Stimulated activated naive CD8-positive, alpha-beta T cell treated with anti-CD3 and anti-CD28 coated beads, Interleukin-15, Interleukin-2, amounts not matched to agents 100 ng/mL and 50 ng/mL, for 24 hours (primary cell): Measurements from ENCODE around the gene NUP160.
A peak's percentile ranks its signal among the peaks of the same experiment; 100 is the strongest.
"Not testable (repeated sequence)": the region's sequence is repeated elsewhere in the genome, so short reads cannot be mapped to it uniquely, and the experiment has no call there.

Experiments
- H3K27ac Mint-ChIP-seq: one replicate; pipeline ENCODE4 v1.8.0; 2021; ENCODE audit warnings: mild to moderate bottlenecking, mixed read lengths
- H3K27me3 Mint-ChIP-seq: one replicate; pipeline ENCODE4 v1.8.0; 2021; ENCODE audit warnings: mixed read lengths
- H3K36me3 Mint-ChIP-seq: one replicate; pipeline ENCODE4 v1.8.0; 2021; ENCODE audit warnings: low read depth, mixed read lengths
- H3K4me1 Mint-ChIP-seq: one replicate; pipeline ENCODE4 v1.8.0; 2021; ENCODE audit warnings: low read depth, mixed read lengths
- H3K4me3 Mint-ChIP-seq: one replicate; pipeline ENCODE4 v1.8.0; 2021; ENCODE audit warnings: mild to moderate bottlenecking, mixed read lengths
- H3K9me3 Mint-ChIP-seq: one replicate; pipeline ENCODE4 v1.8.0; 2021; ENCODE audit warnings: mixed read lengths

The NUP160 gene

GRCh38 chr11:47847892-47848699, at the start of gene NUP160:
Gene NUP160 (minus strand): TSS chr11:47848350. CDS start chr11:47848318, 32 bp downstream.
- Mint-ChIP-seq H3K27me3 (no peaks in the 10 kb centered on the region), H3K27ac (peak within 1 kb of the TSS; percentile 99), H3K4me3 (peak within 1 kb of the TSS; percentile 99), H3K36me3 (peaks cover 25% of the 10 kb centered on the region), H3K4me1 (peaks cover 62% of the 10 kb centered on the region), H3K9me3 (no peaks in the 10 kb centered on the region)

DNA sequence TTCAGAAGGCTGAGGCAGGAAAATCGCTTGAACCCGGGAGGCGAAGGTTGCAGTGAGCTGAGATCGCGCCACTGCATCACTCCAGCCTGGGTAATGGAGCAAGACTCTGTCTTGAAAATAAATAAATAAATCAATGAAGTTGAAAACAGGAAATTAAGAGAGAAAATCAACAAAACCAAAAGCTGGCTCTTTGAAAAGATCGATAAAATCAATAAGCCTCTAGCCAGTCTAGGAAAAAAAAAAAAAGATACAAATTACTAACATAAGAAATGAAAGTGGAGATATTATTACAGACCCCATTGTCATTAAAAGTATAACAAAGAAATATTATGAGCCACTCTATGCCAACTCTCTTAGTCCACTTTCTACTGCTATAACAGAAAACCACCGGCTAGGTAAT, 48.0 kb upstream of the NUP160 start:
- peaks cover 9% of the 10 kb centered on the region for H3K4me1 Mint-ChIP-seq
- no peaks in the 10 kb centered on the region for H3K36me3 Mint-ChIP-seq
- H3K4me3 Mint-ChIP-seq: no peak overlapping the region
- H3K9me3 Mint-ChIP-seq: no peaks in the 10 kb centered on the region
- no peaks in the 10 kb centered on the region for H3K27me3 Mint-ChIP-seq
- no peak overlapping the region for H3K27ac Mint-ChIP-seq

DNA sequence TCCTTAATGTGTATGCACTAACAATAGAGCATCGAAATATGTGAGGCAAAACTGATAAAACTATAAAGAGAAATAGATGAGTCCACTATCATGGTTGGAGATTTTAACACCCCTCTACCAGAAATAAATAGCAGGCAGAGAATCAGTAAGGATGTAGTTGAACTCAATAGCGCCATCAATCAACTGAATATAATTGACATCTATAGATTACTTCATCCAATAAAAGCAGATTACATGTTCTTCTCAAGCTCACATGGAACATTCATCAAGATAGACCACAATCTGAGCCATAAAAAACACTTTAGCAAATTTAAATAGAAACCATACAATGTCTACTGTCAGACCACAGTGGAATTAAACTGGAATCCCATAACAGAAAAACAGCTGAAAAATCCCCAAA, 46.9 kb upstream of the NUP160 start:
- no peaks in the 10 kb centered on the region for H3K9me3 Mint-ChIP-seq
- H3K4me3 Mint-ChIP-seq: no peak overlapping the region
- no peaks in the 10 kb centered on the region for H3K27me3 Mint-ChIP-seq
- H3K36me3 Mint-ChIP-seq: no peaks in the 10 kb centered on the region
- H3K4me1 Mint-ChIP-seq: peaks cover 10% of the 10 kb centered on the region
- H3K27ac Mint-ChIP-seq: no peak overlapping the region

DNA sequence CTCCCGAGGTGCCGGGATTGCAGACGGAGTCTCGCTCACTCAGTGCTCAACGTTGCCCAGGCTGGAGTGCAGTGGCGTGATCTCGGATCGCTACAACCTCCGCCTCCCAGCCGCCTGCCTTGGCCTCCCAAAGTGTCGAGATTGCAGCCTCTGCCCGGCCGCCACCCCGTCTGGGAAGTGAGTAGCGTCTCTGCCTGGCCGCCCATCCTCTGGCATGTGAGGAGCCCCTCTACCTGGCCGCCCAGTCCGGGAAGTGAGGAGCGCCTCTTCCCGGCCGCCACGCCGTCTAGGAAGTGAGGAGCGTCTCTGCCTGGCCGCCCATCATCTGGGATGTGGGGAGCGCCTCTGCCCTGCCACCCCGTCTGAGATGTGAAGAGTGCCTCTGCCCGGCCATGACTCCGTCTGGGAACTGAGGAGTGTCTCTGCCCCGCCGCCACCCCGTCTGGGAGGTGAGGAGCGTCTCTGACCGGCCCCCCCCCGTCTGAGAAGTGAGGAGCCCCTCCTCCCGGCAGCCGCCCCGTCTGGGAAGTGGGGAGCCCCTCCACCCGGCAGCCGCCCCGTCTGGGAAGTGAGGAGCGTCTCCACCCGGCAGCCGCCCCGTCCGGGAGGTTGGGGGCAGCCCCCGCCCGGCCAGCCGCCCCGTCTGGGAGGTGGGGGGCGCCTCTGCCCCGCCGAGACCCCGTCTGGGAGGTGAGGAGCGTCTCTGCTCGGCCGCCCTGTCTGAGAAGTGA, 44.6 kb upstream of the NUP160 start:
- H3K27me3 Mint-ChIP-seq, H3K36me3 Mint-ChIP-seq, H3K4me3 Mint-ChIP-seq, H3K9me3 Mint-ChIP-seq, H3K27ac Mint-ChIP-seq: not testable (repeated sequence)
- peaks cover 22% of the 10 kb centered on the region for H3K4me1 Mint-ChIP-seq

GRCh38 chr11:47891886-47892285, 43.7 kb upstream of the NUP160 start:
- Mint-ChIP-seq H3K27me3 (no peaks in the 10 kb centered on the region), H3K4me3 (no peak overlapping the region), H3K4me1 (peaks cover 24% of the 10 kb centered on the region), H3K27ac (no peak overlapping the region), H3K36me3 (no peaks in the 10 kb centered on the region), H3K9me3 (no peaks in the 10 kb centered on the region)

GRCh38 chr11:47889714-47890441, 41.7 kb upstream of the NUP160 start:
- no peak overlapping the region for H3K4me3 Mint-ChIP-seq
- no peaks in the 10 kb centered on the region for H3K36me3 Mint-ChIP-seq
- no peaks in the 10 kb centered on the region for H3K9me3 Mint-ChIP-seq
- no peaks in the 10 kb centered on the region for H3K27me3 Mint-ChIP-seq
- peaks cover 38% of the 10 kb centered on the region for H3K4me1 Mint-ChIP-seq
- H3K27ac Mint-ChIP-seq: no peak overlapping the region

DNA sequence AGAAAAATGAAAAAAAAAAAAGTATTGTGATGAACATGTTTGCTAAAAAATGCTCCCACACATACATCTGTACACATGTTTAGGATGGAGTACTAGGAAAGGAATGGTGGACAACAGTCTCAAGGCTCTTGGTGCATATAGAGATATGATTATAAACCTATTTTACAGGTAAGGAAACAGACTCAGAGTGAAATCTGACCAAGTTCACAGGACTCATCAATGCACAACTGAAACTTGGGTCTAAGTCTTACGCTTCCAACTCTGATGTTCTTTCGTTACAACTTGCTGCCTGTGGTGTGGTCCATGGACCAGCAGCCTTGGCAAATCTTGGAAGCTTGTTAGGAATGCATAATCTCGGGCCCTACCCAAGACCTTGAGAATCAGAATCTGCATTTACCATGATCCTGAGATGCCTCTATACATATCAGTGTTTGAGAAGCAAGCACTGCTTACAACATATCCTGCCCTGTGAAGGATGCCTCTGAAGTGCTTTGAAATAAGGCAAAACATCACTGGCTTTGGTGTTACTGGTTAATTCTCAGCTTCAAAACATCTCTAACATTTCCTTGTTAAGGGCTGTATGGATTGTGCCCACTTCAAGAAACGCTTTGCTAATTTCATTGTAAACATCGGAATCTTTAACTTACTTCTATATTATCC, 39.9 kb upstream of the NUP160 start:
- H3K36me3 Mint-ChIP-seq: no peaks in the 10 kb centered on the region
- H3K27ac Mint-ChIP-seq: no peak overlapping the region
- no peak overlapping the region for H3K4me3 Mint-ChIP-seq
- peaks cover 42% of the 10 kb centered on the region for H3K4me1 Mint-ChIP-seq
- no peaks in the 10 kb centered on the region for H3K9me3 Mint-ChIP-seq
- no peaks in the 10 kb centered on the region for H3K27me3 Mint-ChIP-seq

DNA sequence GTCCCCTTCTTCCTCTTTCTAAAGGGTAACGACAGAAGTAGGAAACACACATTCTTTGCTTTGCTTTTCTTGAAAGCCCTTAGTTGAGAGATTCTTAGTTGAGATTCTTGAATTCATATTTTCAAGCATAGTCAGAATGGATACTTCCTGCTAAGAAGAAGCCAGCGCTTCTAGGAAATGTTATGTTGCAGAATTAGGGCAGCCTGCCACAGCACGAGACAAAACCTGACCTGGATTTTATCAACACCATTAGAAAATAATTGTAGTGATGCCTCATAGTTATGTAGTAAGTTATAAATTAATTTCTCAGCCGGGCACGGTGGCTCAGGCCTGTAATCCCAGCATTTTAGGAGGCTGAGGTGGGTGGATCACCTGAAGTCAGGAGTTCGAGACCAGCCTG, 37.9 kb upstream of the NUP160 start:
- H3K36me3 Mint-ChIP-seq: no peaks in the 10 kb centered on the region
- peak overlapping the region; percentile 58 for H3K27ac Mint-ChIP-seq
- H3K9me3 Mint-ChIP-seq: no peaks in the 10 kb centered on the region
- H3K27me3 Mint-ChIP-seq: no peaks in the 10 kb centered on the region
- H3K4me1 Mint-ChIP-seq: peaks cover 42% of the 10 kb centered on the region
- no peak overlapping the region for H3K4me3 Mint-ChIP-seq

GRCh38 chr11:47882437-47882836, 34.3 kb upstream of the NUP160 start:
- H3K4me1 Mint-ChIP-seq: peaks cover 29% of the 10 kb centered on the region
- not testable (repeated sequence) for H3K9me3 Mint-ChIP-seq, H3K27ac Mint-ChIP-seq, H3K36me3 Mint-ChIP-seq, H3K4me3 Mint-ChIP-seq, H3K27me3 Mint-ChIP-seq

GRCh38 chr11:47881145-47881544, 33.0 kb upstream of the NUP160 start:
- no peaks in the 10 kb centered on the region for H3K36me3 Mint-ChIP-seq
- H3K27me3 Mint-ChIP-seq: no peaks in the 10 kb centered on the region
- H3K27ac Mint-ChIP-seq: no peak overlapping the region
- H3K4me3 Mint-ChIP-seq: no peak overlapping the region
- H3K9me3 Mint-ChIP-seq: peaks cover 8% of the 10 kb centered on the region
- peaks cover 25% of the 10 kb centered on the region for H3K4me1 Mint-ChIP-seq

GRCh38 chr11:47879259-47880158, 31.4 kb upstream of the NUP160 start:
- no peak overlapping the region for H3K4me3 Mint-ChIP-seq
- H3K4me1 Mint-ChIP-seq: peaks cover 11% of the 10 kb centered on the region
- H3K27me3 Mint-ChIP-seq: no peaks in the 10 kb centered on the region
- peak overlapping the region; percentile 69 for H3K27ac Mint-ChIP-seq
- no peaks in the 10 kb centered on the region for H3K36me3 Mint-ChIP-seq
- peaks cover 14% of the 10 kb centered on the region for H3K9me3 Mint-ChIP-seq

DNA sequence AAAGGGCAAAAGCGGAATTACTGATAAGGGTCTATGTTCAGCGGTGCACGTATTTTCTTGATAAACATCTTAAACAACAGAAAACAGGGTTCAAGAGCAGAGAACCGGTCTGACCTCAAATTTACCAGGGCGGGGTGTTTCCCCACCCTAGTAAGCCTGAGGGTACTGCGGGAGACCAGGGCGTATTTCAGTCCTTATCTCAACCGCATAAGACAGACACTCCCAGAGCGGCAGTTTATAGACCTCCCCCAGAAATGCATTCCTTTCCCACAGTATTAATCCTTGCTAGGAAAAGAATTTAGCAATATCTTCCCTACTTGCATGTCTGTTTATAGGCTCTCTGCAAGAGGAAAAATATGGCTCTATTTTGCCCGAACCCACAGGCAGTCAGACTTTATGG, 27.7 kb upstream of the NUP160 start:
- H3K4me1 Mint-ChIP-seq, H3K36me3 Mint-ChIP-seq, H3K27ac Mint-ChIP-seq, H3K27me3 Mint-ChIP-seq, H3K4me3 Mint-ChIP-seq: not testable (repeated sequence)
- H3K9me3 Mint-ChIP-seq: peaks cover 14% of the 10 kb centered on the region

- Mint-ChIP-seq H3K27me3 (no peaks in the 10 kb centered on the region), H3K36me3 (no peaks in the 10 kb centered on the region), H3K4me1 (peaks cover 12% of the 10 kb centered on the region), H3K27ac (no peak overlapping the region), H3K9me3 (peaks cover under 1% of the 10 kb centered on the region), H3K4me3 (no peak overlapping the region)
Observed at GRCh38 chr11:47870404-47870803, 22.3 kb upstream of the NUP160 start.
